HG03159 (cell line): ENCODE results near the gene ZNF302.
"Not testable (repeated sequence)": the region's sequence is repeated elsewhere in the genome, so short reads cannot be mapped to it uniquely, and the experiment has no call there.

Experiments used
- ATAC-seq: cut with Tn5 transposase; IDR thresholded peaks from one replicate; pipeline ENCODE4 v1.9.1; 2021; ENCODE audit warnings: mild to moderate bottlenecking, moderate library complexity; ENCODE audit not compliant: unreplicated experiment

The ZNF302 gene

GRCh38 chr19:34671972-34672371, 5.5 kb upstream of the ZNF302 start:
- ATAC-seq: no peak

DNA sequence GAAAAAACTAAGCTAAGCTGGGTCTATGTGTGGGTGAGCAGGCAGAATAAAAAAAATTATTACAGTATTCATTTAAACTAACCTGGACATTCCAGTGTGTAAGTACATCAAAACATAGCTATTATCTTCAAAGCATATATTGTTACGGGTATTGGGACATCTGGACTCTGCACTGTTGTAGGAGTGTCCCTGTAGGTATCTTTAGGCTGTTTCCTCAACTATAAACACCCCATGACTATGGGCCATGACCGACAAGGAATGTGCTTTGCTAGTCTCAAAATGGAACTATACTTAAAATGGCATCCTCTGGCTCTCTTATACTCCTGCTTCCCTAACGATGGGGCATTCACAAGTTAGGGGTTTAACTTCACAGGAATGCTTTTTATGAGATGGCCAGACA, 3.9 kb upstream of the ZNF302 start:
- ATAC-seq: no peak

DNA sequence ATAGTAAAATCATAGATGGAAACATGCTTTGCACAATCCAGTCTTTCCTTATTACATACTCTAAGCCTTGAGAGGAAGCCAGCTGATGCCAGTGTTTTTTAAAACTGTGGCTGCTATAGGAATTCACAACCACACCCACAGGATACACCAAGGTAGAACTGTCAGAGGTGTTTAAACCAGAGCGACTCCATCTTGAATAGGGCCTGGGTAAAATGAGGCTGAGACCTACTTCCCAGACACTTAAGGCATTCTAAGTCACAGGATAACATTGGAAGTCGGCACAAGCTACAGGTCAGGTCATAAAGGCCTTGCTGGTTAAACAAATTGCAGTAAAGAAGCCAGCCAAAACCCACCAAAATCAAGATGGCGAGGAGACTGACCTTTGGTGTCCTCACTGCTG, 2.2 kb upstream of the ZNF302 start:
- no peak for ATAC-seq

DNA sequence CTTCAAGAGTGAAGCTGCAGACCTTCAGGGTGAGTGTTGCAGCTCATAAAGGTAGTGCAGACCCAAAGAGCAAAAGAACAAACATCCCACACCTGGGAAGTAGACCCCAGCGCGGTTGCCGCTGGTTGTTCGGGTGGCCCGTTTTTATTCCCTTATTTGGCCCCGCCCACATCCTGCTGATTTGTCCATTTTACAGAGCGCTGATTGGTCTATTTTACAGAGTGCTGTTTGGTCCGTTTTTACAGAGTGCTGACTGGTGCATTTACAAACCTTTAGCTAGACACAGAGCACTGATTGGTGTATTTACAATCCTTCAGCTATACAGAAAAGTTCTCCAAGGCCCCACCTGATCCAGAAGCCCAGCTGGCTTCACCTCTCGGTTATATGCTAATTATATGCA, 1.6 kb upstream of the ZNF302 start:
- ATAC-seq: no peak

DNA sequence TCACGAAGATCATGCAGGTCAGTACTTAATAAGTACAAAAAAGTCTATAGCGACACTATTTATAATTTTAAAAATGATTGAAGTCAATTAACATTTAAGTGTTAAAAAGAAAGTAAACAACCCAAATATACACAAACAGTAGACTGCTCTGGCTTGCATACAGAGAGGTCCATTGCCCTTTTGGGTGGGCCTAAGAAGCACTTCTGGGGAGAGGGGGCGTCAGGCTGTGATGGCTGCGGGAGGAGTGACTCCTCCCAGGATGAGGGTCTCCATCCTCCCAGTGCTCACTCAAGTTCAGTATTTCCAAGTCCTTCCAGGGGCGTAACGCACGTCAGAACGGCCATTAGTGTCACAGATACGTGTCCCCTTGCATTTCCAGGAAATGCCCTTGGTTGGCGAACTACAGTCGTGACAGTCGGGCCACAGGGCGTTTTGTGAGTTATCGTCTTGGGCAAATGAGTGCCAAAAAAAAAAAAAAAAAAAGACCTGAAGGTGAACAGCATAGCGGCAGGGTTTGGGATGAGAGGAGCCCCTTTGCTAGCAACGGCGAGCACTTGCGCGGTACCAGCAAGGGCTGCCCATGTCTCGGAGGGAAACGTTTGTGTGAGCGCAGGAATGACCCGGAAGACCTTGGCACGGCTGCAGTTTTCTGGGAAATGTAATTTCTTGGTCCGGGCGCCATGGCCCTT, 637 bp upstream of the ZNF302 start, which contains the start of gene SCGB2B2:
Gene SCGB2B2, minus strand, starts transcription at position 463 of the 689 bp plus-strand sequence. CDS start 82,596 bp downstream, outside the sequence.
- peak; percentile 46 for ATAC-seq

DNA sequence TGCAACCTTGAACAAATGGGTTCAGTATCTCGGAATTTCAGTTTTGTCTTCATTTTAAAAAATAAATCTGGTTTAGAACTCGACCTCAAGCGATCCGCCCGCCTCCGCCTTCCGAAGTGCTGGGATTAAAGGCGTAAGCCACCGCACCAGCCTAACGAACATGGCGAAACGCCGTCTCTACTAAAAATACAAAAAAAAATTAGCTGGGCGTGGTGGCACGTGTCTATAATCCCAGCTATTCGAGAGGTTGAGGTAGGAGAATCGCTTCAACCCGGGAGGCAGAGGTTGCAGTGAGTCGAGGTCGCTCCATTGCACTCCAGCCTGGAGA, 571 bp downstream of the ZNF302 start:
- ATAC-seq: no peak

DNA sequence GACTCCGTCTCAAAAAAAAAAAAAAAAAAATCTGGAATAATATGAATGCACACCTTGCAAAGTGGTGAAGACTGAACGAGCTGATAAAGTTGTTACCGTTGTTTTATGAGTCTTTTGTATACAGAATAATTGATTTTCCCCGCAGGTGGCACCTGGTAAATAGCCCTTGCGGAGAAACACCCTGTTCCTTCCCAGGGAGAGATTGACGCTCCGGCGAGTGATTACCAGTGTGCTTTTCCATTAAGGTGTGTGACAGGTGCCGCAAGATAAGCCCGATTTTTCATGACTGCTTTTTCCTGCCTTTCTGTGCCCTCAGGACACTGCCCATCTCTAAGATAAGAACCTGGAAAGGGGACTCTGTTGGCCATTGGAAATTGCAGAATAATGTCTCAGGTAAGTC, 943 bp downstream of the ZNF302 start:
- no peak for ATAC-seq

- no peak for ATAC-seq
Measured at GRCh38 chr19:34681478-34681877, 4.0 kb downstream of the ZNF302 start.

- not testable (repeated sequence) for ATAC-seq
Measured at GRCh38 chr19:34685266-34685665, 7.8 kb downstream of the ZNF302 start.

GRCh38 chr19:34686455-34686854, 9.0 kb downstream of the ZNF302 start:
- no peak for ATAC-seq

GRCh38 chr19:34687348-34687747, 9.9 kb downstream of the ZNF302 start:
- ATAC-seq: no peak

DNA sequence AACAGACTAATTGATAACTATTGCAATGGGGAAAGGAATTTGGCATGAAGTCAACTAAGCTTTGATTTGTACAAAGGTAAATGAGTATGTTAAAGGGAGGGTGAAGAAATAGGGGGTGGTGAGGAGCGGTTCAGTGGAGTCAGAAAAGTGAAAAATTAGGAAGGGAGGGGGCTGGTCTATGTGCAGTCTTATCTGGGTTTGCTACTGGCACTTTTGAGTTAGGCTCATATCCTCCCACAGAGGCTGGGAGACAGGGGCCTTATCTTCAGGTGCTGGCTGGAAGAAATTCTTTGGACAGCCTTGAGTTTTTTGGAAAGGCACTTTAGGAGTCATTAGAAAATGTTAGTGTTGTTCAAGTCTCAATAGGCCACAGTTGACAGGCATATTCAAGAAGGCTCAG, 11.1 kb downstream of the ZNF302 start:
- no peak for ATAC-seq

- no peak for ATAC-seq
Measured at GRCh38 chr19:34690372-34690771, 12.9 kb downstream of the ZNF302 start.

DNA sequence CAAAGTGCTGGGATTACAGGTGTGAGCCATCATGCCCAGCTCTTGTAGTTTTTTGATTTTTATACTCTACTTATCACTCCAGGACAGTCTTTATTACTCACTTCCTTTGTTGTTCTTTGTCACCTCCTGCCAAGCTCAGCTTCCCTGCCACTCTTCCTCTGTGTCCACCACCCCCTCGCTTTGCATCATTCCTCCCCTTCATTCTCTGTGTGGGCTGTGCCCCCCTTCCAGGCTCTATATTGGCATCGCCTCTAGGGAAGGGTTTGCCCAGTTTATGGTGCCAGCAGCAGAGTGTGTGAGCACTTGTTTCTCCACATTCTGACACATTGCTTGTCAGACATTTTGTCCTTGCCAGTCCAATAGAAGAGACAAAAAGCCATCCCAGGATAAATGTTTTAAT, 15.1 kb downstream of the ZNF302 start:
- no peak for ATAC-seq

- no peak for ATAC-seq
Measured at GRCh38 chr19:34707661-34708060, 30.2 kb downstream of the ZNF302 start.

- ATAC-seq: no peak
Measured at GRCh38 chr19:34711890-34712289, 34.4 kb downstream of the ZNF302 start.

DNA sequence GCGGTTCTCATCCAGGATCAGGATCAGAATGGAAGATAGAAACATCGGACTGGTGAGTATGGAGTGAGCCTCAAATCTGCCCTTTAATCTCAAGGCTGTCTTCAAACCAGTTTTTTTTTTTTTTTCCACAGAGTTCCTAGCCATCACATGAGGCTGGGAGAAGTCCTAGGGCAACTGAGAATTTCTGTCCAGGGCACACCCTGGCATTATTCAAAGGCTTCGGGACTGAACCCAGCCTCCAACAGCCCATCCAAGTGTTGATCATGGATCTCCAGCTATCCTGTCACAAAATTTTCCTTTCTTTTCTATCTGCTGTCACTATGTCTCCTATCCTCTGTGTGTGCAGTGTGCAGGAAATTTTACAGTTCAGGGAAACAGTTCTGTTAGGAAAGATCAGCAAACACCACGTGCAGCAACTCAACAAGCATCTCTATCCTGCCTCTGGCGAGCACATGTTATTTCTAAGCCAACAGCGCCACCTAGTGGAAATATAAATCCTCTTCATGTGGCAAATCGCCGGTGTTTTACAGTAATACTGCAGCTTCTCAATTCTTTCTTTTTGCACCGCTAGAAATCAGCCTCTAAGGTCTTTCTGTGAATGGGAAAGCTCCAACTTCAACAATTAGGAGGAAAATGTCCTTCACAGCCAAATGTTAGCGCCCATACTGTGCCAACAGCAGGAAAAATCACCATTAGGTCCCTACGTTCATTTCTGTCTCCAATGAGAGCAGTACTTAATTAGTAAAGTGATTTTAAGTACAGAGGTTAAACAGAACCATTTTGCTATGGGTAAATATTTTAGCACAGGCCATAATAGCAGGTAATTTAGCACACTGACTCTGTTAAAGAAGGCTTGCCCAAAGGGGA, 35.1 kb downstream of the ZNF302 start:
- no peak for ATAC-seq

GRCh38 chr19:34713262-34713637, 35.8 kb downstream of the ZNF302 start:
- ATAC-seq: no peak

GRCh38 chr19:34715357-34715756, 37.9 kb downstream of the ZNF302 start:
- ATAC-seq: no peak

GRCh38 chr19:34722353-34722752, 44.9 kb downstream of the ZNF302 start:
- ATAC-seq: no peak

DNA sequence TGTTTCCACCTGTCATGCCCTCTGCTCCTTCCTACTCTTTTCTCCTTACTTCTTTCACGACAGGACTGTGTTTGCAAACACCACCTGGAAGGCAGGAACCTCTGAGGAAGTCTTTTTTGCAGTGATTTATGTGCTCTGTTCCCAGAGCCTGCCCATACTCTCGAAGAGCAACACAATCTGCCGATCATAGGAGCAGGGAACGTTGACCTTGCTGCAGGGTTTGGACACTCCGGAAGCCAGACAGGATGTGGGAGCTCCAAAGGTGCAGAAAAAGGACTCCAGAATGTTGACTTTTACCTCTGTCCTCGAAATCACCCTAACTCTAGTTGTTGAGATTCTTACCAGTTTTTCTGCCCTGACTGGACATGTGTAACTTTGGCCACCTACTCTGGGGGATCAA, 47.9 kb downstream of the ZNF302 start:
- ATAC-seq: no peak
